ENCODE data around the gene ATP2C1. TPM values are rescaled to one million over a fixed set of nuclear protein-coding genes. Genes with fewer than 3 reads are reported as not detected.

The ATP2C1 gene
- total and polyA plus RNA-seq, 2 donors (not counting 1 experiment from before 2014, with no cell fraction given) = 23.9 to 59.2 TPM

DNA sequence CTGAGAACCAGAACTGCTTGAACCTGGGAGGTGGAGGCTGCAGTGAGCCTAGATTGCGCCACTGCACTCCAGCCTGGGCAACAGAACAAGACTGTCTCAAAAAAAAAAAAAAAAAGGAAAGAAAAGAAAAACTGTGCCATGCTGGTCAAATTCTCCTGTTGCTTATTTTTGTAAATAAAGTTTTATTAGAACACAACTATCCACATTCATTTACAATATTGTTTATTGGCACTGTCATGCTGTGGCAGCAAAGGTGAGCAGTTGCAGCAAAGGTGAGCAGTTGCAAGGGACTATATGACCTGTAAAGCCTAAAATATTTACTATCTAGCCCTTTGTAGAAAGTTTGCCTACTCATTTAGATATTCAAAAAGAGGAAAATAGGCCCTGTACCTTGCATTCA, 114.4 kb downstream of the ATP2C1 start:
- ChIA-PET CTCF (no interaction called here), POLR2A (no interaction called here)
- Histone ChIP-seq H4K20me1 (ENCODE audit: control insufficient read depth, insufficient read depth, low read length, poor library complexity, severe bottlenecking) (no peaks in the 10 kb centered on the region), H3K4me3 (ENCODE audit: control extremely low read depth in 1 of 5, extremely low read depth in 1 of 5, insufficient read depth in 1 of 5, low read depth in 2 of 5, low read length in 4 of 5) (no peak overlapping the region), H3K9ac (ENCODE audit: low read length) (no peak overlapping the region), H3K27me3 (replicated peaks in 1 of 4; ENCODE audit: control extremely low read depth in 1 of 4, control insufficient read depth in 3 of 4, insufficient read depth in 4 of 4, low read length in 3 of 4) (no peaks in the 10 kb centered on the region), H3K4me1 (ENCODE audit: control insufficient read depth in 2 of 2, insufficient read depth in 2 of 2, low read length in 2 of 2) (no peaks in the 10 kb centered on the region), H2AFZ (ENCODE audit: insufficient read depth, low read depth, low read length, poor library complexity, severe bottlenecking) (no peak overlapping the region), H3K27ac (ENCODE audit: low read length in 2 of 2) (no peak overlapping the region), H3K4me2 (replicated peaks; ENCODE audit: low read depth, low read length, poor library complexity, severe bottlenecking) (no peak overlapping the region), H3K9me3 (ENCODE audit: control extremely low read depth in 1 of 3, control insufficient read depth in 2 of 3, insufficient read depth in 1 of 3, low read length in 2 of 3) (no peaks in the 10 kb centered on the region), H3K36me3 (replicated peaks in 1 of 2; ENCODE audit: control extremely low read depth in 1 of 2, control insufficient read depth in 1 of 2, extremely low read depth in 1 of 2, insufficient read depth in 2 of 2, low read length in 1 of 2) (peaks cover 5 to 30% of the 10 kb centered on the region in 2 experiments), H3K79me2 (ENCODE audit: control insufficient read depth, insufficient read depth, low read length) (no peaks in the 10 kb centered on the region)
- H3K9me3 Mint-ChIP-seq (ENCODE audit: insufficient read depth) = no peaks in the 10 kb centered on the region
- H3K27ac Mint-ChIP-seq = no peak overlapping the region
- TF ChIP-seq, protein P1, sequence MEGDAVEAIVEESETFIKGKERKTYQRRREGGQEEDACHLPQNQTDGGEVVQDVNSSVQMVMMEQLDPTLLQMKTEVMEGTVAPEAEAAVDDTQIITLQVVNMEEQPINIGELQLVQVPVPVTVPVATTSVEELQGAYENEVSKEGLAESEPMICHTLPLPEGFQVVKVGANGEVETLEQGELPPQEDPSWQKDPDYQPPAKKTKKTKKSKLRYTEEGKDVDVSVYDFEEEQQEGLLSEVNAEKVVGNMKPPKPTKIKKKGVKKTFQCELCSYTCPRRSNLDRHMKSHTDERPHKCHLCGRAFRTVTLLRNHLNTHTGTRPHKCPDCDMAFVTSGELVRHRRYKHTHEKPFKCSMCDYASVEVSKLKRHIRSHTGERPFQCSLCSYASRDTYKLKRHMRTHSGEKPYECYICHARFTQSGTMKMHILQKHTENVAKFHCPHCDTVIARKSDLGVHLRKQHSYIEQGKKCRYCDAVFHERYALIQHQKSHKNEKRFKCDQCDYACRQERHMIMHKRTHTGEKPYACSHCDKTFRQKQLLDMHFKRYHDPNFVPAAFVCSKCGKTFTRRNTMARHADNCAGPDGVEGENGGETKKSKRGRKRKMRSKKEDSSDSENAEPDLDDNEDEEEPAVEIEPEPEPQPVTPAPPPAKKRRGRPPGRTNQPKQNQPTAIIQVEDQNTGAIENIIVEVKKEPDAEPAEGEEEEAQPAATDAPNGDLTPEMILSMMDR (IDR thresholded peaks at IDR 0.05) = no peak
- TF ChIP-seq EZH2 (IDR thresholded peaks at IDR 0.05; ENCODE audit: borderline replicate concordance, insufficient read depth, low read depth, low read length, poor library complexity, severe bottlenecking) = no peak
- ATAC-seq (ENCODE audit: low read depth) (no peak), DNase-seq (no peak)
- no CpG with 5 or more reads among the region's 1 CpG for WGBS (ENCODE audit: insufficient coverage)
- H3K4me1 Mint-ChIP-seq = no peaks in the 10 kb centered on the region
- intact Hi-C loops (cut with micrococcal nuclease) = no loop called here
- H3K4me3 Mint-ChIP-seq = no peak overlapping the region
- no peaks in the 10 kb centered on the region for H3K27me3 Mint-ChIP-seq

DNA sequence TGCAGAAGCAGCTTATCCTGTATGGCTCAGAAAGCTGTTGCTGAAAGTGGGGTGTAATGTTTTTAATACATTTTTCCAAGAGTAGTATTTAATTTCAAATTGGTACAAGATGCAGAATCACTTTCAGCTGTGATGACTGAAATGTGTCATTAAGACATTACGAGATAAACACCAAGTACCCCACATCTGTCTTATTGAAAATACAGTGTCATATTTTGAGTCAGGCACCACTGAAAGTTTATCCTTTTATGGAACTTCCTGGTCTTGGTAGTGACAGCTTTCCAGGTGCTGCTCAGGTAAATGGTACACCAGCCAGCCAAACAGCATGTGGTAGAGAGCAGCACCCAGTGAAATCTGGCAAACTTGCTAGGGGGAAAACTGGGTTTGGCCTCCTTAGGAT, 115.8 kb downstream of the ATP2C1 start:
- H3K4me1 Mint-ChIP-seq = no peaks in the 10 kb centered on the region
- H3K9me3 ChIP-seq (ENCODE audit: control extremely low read depth in 1 of 3, control insufficient read depth in 2 of 3, insufficient read depth in 1 of 3, low read length in 2 of 3) = no peaks in the 10 kb centered on the region
- H2AFZ ChIP-seq (ENCODE audit: insufficient read depth, low read depth, low read length, poor library complexity, severe bottlenecking) = no peak overlapping the region
- no peaks in the 10 kb centered on the region for H3K27me3 Mint-ChIP-seq
- WGBS (ENCODE audit: insufficient coverage) = no CpG with 5 or more reads among the region's 1 CpG
- no peak overlapping the region for H3K4me3 ChIP-seq (ENCODE audit: control extremely low read depth in 1 of 5, extremely low read depth in 1 of 5, insufficient read depth in 1 of 5, low read depth in 2 of 5, low read length in 4 of 5)
- ChIA-PET CTCF (no interaction called here), POLR2A (no interaction called here)
- intact Hi-C loops (cut with micrococcal nuclease) = no loop called here
- ATAC-seq (ENCODE audit: low read depth) (no peak), DNase-seq (no peak)
- H3K4me3 Mint-ChIP-seq = no peak overlapping the region
- no peak overlapping the region for H3K27ac Mint-ChIP-seq
- peaks cover 2 to 44% of the 10 kb centered on the region in 2 experiments for H3K36me3 ChIP-seq (replicated peaks in 1 of 2; ENCODE audit: control extremely low read depth in 1 of 2, control insufficient read depth in 1 of 2, extremely low read depth in 1 of 2, insufficient read depth in 2 of 2, low read length in 1 of 2)
- no peak overlapping the region for H3K9ac ChIP-seq (ENCODE audit: low read length)
- H4K20me1 ChIP-seq (ENCODE audit: control insufficient read depth, insufficient read depth, low read length, poor library complexity, severe bottlenecking) = no peaks in the 10 kb centered on the region
- no peak overlapping the region for H3K27ac ChIP-seq (ENCODE audit: low read length in 2 of 2)
- H3K27me3 ChIP-seq (replicated peaks in 1 of 4; ENCODE audit: control extremely low read depth in 1 of 4, control insufficient read depth in 3 of 4, insufficient read depth in 4 of 4, low read length in 3 of 4) = no peaks in the 10 kb centered on the region
- no peak overlapping the region for H3K4me2 ChIP-seq (replicated peaks; ENCODE audit: low read depth, low read length, poor library complexity, severe bottlenecking)
- TF ChIP-seq, protein P1 (IDR thresholded peaks at IDR 0.05) = no peak
- no peak for TF ChIP-seq EZH2 (IDR thresholded peaks at IDR 0.05; ENCODE audit: borderline replicate concordance, insufficient read depth, low read depth, low read length, poor library complexity, severe bottlenecking)
- H3K79me2 ChIP-seq (ENCODE audit: control insufficient read depth, insufficient read depth, low read length) = no peaks in the 10 kb centered on the region
- no peaks in the 10 kb centered on the region for H3K9me3 Mint-ChIP-seq (ENCODE audit: insufficient read depth)
- H3K4me1 ChIP-seq (ENCODE audit: control insufficient read depth in 2 of 2, insufficient read depth in 2 of 2, low read length in 2 of 2) = no peaks in the 10 kb centered on the region

Data from B cell (primary cell).